ENCODE measurements around the gene MYO1D. TPM values are rescaled to one million over a fixed set of nuclear protein-coding genes. Genes with fewer than 3 reads are reported as not detected.
A peak's percentile ranks its signal among the peaks of the same experiment; 100 is the strongest.

Gene MYO1D
- total RNA-seq, 1 experiment from 2014 or later = 206 TPM

DNA sequence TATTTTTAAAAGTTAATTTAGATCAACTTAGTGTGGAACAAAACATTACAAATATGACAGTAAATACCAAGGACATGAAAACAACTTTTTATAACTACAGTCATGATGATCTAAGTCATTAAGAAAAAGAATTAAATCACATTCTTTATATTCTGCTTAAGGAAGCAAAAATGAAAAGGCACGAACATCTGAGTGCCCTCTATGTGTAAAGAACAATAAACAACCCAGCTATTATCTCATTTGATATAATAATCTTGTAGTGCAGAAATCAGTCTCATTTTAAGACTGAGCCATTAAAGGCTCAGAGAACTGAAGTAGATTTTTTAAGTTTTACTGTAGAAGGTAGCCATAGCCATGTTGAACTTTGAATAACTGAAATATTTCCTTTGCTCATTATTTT lies 13.4 kb downstream of the MYO1D start:
- POLR2A ChIA-PET = interaction anchor here (0.6 kb wide), 1 partner anchor 31 kb away, joined by 3 read pairs; no protein-coding TSS in a partner anchor
- no peaks in the 10 kb centered on the region for H3K27me3 Mint-ChIP-seq (ENCODE audit: insufficient read depth, unreplicated experiment)
- no peaks in the 10 kb centered on the region for H3K9me3 ChIP-seq
- H3K36me3 Mint-ChIP-seq (ENCODE audit: insufficient read depth, unreplicated experiment) = peaks cover 23% of the 10 kb centered on the region
- no TSS peak for BruUV-seq (replicated peaks)
- H3K9me3 Mint-ChIP-seq (ENCODE audit: unreplicated experiment) = peaks cover 8% of the 10 kb centered on the region
- peak overlapping the region; percentile 48 for H3K27ac Mint-ChIP-seq (ENCODE audit: unreplicated experiment)
- H3K4me1 ChIP-seq = peaks cover 56% of the 10 kb centered on the region
- no peaks in the 10 kb centered on the region for H3K36me3 ChIP-seq (ENCODE audit: control insufficient read depth, insufficient read depth, low read length)
- no peak for TF ChIP-seq CTCF (IDR thresholded peaks at IDR 0.05; ENCODE audit: insufficient read depth in 1 of 2, low read depth in 1 of 2, low read length in 1 of 2, severe bottlenecking in 1 of 2, unreplicated experiment in 1 of 2)
- H3K27me3 ChIP-seq (replicated peaks; ENCODE audit: control insufficient read depth, insufficient read depth, low read length) = no peaks in the 10 kb centered on the region
- peaks cover 34% of the 10 kb centered on the region for H3K4me1 Mint-ChIP-seq (ENCODE audit: low read depth, unreplicated experiment)
- H3K4me3 ChIP-seq (ENCODE audit: low read depth, low read length) = no peak overlapping the region
- CTCF ChIA-PET = interaction anchor here (2.1 kb wide), 1 partner anchor 14 kb away, joined by 6 read pairs; the partner anchor contains the start of gene MYO1D
- intact Hi-C loops (cut with micrococcal nuclease; ENCODE audit: unreplicated experiment) = loop anchor here (10.0 kb wide), 1 partner anchor 349 kb away; no protein-coding TSS in a partner anchor
- no peak for DNase-seq
- no peak overlapping the region for H3K4me3 Mint-ChIP-seq (ENCODE audit: unreplicated experiment)

DNA sequence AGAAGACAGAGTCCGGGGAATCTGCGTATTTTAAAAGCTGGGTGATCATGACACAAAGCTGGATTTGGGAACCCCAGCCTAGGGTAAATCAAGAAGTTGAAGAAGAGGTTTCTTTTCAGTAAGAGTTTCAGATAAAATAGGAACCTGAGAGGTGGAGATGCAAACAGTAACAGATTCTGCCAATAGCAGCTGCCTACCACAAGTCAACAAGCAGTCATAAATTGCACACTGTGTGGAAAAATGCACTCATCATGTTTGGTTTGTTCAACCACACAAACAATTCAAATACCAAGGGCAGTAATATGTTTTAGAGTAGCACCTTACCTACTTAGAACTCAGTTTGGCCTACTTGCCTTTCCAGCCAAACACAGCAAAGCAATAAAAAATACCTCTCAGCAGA lies 14.0 kb downstream of the MYO1D start:
- no peak overlapping the region for H3K4me3 Mint-ChIP-seq (ENCODE audit: unreplicated experiment)
- H3K27me3 Mint-ChIP-seq (ENCODE audit: insufficient read depth, unreplicated experiment) = no peaks in the 10 kb centered on the region
- H3K9me3 Mint-ChIP-seq (ENCODE audit: unreplicated experiment) = peaks cover 8% of the 10 kb centered on the region
- no peak for TF ChIP-seq CTCF (IDR thresholded peaks at IDR 0.05; ENCODE audit: insufficient read depth in 1 of 2, low read depth in 1 of 2, low read length in 1 of 2, severe bottlenecking in 1 of 2, unreplicated experiment in 1 of 2)
- BruUV-seq (replicated peaks) = no TSS peak
- Histone ChIP-seq H3K36me3 (ENCODE audit: control insufficient read depth, insufficient read depth, low read length) (no peaks in the 10 kb centered on the region), H3K4me3 (ENCODE audit: low read depth, low read length) (no peak overlapping the region), H3K9me3 (no peaks in the 10 kb centered on the region), H3K27me3 (replicated peaks; ENCODE audit: control insufficient read depth, insufficient read depth, low read length) (no peaks in the 10 kb centered on the region), H3K4me1 (peaks cover 62% of the 10 kb centered on the region)
- intact Hi-C loops (cut with micrococcal nuclease; ENCODE audit: unreplicated experiment) = loop anchor here (10.0 kb wide), 1 partner anchor 348 kb away; no protein-coding TSS in a partner anchor
- H3K4me1 Mint-ChIP-seq (ENCODE audit: low read depth, unreplicated experiment) = peaks cover 27% of the 10 kb centered on the region
- POLR2A ChIA-PET = no interaction called here
- DNase-seq = no peak
- peak overlapping the region; percentile 48 for H3K27ac Mint-ChIP-seq (ENCODE audit: unreplicated experiment)
- CTCF ChIA-PET = interaction anchor here (2.1 kb wide), 1 partner anchor 14 kb away, joined by 6 read pairs; the partner anchor contains the start of gene MYO1D
- peaks cover 18% of the 10 kb centered on the region for H3K36me3 Mint-ChIP-seq (ENCODE audit: insufficient read depth, unreplicated experiment)

DNA sequence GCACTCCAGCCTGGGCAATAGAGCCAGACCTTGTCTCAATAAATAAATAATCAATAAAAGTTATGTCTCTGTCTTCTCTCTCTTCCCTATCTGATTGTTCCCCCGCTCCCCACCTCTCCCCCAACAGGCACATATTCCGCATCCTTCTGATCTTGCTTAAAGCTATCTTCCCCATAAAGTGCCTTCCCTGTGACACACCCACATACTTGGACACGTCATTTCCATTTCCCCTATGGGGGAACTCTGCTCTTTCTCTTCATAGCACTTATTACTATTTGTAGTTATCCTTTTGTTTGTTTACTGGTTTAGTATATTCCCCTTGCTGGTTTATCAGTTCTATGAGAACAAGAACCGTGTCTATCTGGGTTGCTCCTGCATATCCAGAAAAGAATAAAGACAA lies 14.9 kb downstream of the MYO1D start:
- Histone ChIP-seq H3K27me3 (replicated peaks; ENCODE audit: control insufficient read depth, insufficient read depth, low read length) (no peaks in the 10 kb centered on the region), H3K36me3 (ENCODE audit: control insufficient read depth, insufficient read depth, low read length) (no peaks in the 10 kb centered on the region), H3K4me3 (ENCODE audit: low read depth, low read length) (no peak overlapping the region), H3K4me1 (peaks cover 67% of the 10 kb centered on the region), H3K9me3 (no peaks in the 10 kb centered on the region)
- H3K27ac Mint-ChIP-seq (ENCODE audit: unreplicated experiment) = peak overlapping the region; percentile 48
- H3K27me3 Mint-ChIP-seq (ENCODE audit: insufficient read depth, unreplicated experiment) = no peaks in the 10 kb centered on the region
- peaks cover 18% of the 10 kb centered on the region for H3K36me3 Mint-ChIP-seq (ENCODE audit: insufficient read depth, unreplicated experiment)
- CTCF ChIA-PET = interaction anchor here (2.1 kb wide), 1 partner anchor 15 kb away, joined by 6 read pairs; the partner anchor contains the start of gene MYO1D
- H3K4me1 Mint-ChIP-seq (ENCODE audit: low read depth, unreplicated experiment) = peaks cover 27% of the 10 kb centered on the region
- no TSS peak for BruUV-seq (replicated peaks)
- no peak for TF ChIP-seq CTCF (IDR thresholded peaks at IDR 0.05; ENCODE audit: insufficient read depth in 1 of 2, low read depth in 1 of 2, low read length in 1 of 2, severe bottlenecking in 1 of 2, unreplicated experiment in 1 of 2)
- DNase-seq = no peak
- H3K4me3 Mint-ChIP-seq (ENCODE audit: unreplicated experiment) = no peak overlapping the region
- peaks cover 8% of the 10 kb centered on the region for H3K9me3 Mint-ChIP-seq (ENCODE audit: unreplicated experiment)
- intact Hi-C loops (cut with micrococcal nuclease; ENCODE audit: unreplicated experiment) = loop anchor here (10.0 kb wide), 1 partner anchor 347 kb away; no protein-coding TSS in a partner anchor
- POLR2A ChIA-PET = interaction anchor here (1.4 kb wide), 1 partner anchor 14 kb away, joined by 5 read pairs; no protein-coding TSS in a partner anchor
